ENCODE results near the gene ASB5. TPM values are rescaled to one million over a fixed set of nuclear protein-coding genes. Genes with fewer than 3 reads are reported as not detected.
A peak's percentile ranks its signal among the peaks of the same experiment; 100 is the strongest.

Gene ASB5
- total RNA-seq, 3 donors from 2014 or later, result 0.75 to 13.2 (median 0.96) TPM

DNA sequence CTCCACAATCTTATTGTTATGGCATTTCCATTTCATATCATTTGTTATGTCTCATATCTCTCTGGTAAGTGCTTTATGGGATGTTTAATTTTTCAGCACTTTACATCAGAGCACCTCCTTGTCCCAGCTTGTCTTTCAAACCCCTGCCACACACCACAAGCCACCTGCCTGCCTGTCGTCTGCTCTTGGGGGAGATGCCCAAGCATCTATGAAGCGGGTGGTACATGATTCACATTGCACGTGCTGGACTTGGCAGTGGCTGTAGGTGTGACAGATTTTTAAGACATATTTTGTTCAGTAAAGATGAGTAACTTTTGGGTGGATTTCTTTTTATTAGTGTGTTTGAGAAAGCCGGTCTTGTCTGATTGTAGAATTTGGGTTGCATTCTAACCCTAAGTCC lies 59.5 kb downstream of the ASB5 start:
- no peaks in the 10 kb centered on the region for H3K36me3 ChIP-seq (ENCODE audit: low read depth)
- TF ChIP-seq, protein P1, sequence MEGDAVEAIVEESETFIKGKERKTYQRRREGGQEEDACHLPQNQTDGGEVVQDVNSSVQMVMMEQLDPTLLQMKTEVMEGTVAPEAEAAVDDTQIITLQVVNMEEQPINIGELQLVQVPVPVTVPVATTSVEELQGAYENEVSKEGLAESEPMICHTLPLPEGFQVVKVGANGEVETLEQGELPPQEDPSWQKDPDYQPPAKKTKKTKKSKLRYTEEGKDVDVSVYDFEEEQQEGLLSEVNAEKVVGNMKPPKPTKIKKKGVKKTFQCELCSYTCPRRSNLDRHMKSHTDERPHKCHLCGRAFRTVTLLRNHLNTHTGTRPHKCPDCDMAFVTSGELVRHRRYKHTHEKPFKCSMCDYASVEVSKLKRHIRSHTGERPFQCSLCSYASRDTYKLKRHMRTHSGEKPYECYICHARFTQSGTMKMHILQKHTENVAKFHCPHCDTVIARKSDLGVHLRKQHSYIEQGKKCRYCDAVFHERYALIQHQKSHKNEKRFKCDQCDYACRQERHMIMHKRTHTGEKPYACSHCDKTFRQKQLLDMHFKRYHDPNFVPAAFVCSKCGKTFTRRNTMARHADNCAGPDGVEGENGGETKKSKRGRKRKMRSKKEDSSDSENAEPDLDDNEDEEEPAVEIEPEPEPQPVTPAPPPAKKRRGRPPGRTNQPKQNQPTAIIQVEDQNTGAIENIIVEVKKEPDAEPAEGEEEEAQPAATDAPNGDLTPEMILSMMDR (IDR thresholded peaks at IDR 0.05), result no peak
- intact Hi-C loops (cut with DNase I, micrococcal nuclease), result no loop called here
- no peaks in the 10 kb centered on the region for H3K4me1 ChIP-seq (ENCODE audit: low read depth)
- ATAC-seq, result no peak
- no peak overlapping the region for H3K4me3 ChIP-seq
- DNase-seq, result no peak
- H3K9me3 ChIP-seq, result no peaks in the 10 kb centered on the region

DNA sequence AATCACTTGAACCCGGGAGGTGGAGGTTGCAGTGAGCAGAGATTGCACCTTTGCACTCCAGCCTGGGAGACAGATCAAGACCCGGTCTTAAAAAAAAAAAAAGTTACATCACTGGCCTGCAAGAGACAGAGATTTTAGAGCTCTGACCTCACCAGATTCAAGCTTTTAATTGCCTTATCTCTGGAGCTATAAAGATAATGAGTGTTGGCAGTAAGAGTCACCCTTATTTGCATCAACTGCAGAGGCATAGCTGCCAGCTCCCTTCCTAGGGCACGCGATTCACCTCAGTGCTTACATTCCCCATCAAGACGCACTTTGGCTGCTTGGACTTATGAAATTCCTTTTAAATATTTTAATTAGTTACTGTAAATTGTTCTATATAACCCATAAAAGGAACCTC lies 61.2 kb downstream of the ASB5 start:
- ATAC-seq, result peak; percentile 78
- DNase-seq, result no peak
- Histone ChIP-seq H3K36me3 (ENCODE audit: low read depth) (no peaks in the 10 kb centered on the region), H3K4me1 (ENCODE audit: low read depth) (no peaks in the 10 kb centered on the region), H3K9me3 (no peaks in the 10 kb centered on the region), H3K4me3 (no peak overlapping the region)
- intact Hi-C loops (cut with DNase I, micrococcal nuclease), result no loop called here
- TF ChIP-seq, protein P1 (IDR thresholded peaks at IDR 0.05), result no peak

DNA sequence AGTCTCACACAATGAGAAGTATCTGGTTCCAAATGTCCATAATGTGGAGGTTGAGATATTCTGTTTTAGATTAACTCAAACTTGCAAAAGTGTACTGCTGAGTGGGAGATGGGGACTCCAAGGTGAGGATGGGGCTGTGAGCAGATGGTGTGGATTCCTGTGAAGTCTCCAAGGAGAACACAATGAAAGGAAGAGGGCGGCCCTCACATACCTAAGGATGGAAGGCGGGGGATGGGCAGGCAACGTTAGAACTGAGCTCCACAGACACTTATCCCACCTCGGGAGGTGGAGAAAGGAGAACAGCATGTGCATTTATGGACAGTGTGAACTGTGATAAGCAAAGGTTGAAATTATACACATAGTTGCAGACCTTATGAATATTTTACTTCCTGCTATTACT lies 63.7 kb downstream of the ASB5 start:
- TF ChIP-seq, protein P1 (IDR thresholded peaks at IDR 0.05), result no peak

DNA sequence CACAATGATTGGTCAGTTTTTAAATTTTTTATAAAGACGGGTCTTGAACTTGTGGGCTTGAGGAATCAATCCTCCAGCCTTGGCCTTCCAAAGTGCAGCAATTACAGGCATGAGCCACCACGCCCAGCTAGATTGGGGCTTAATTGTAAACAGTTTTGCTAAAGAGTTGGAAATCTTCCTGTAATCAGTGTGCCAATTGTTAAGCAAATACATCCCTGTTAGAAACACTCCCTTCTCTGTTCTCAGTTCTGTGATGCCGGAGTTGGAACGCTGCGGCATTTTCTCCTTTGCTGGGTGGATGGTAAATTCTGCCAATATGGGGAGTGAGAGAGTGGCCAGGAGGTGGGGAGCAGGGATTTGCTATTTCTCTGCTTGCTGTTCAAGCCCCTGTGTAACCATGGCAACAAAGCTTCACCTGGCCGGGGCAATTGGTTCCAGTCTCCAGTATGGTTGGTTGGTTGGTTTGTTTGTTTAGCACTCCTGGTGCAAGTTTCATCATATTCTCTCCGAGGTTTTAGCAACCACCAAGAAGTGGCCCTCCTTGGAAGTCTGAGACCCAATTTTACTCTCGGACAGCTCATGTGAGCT lies 70.6 kb downstream of the ASB5 start:
- no peaks in the 10 kb centered on the region for H3K36me3 ChIP-seq (ENCODE audit: low read depth)
- DNase-seq, result peak in 1 of 3 donors; percentile 38
- H3K4me1 ChIP-seq (ENCODE audit: low read depth), result no peaks in the 10 kb centered on the region
- TF ChIP-seq, protein P1 (IDR thresholded peaks at IDR 0.05), result no peak
- H3K9me3 ChIP-seq, result no peaks in the 10 kb centered on the region
- intact Hi-C loops (cut with DNase I, micrococcal nuclease), result no loop called here
- peak; percentile 18 for ATAC-seq
- H3K4me3 ChIP-seq, result no peak overlapping the region

More for the DNA sequence above, 63.7 kb downstream of the ASB5 start:
- ATAC-seq, result no peak
- no peak for DNase-seq
- Histone ChIP-seq H3K9me3 (no peaks in the 10 kb centered on the region), H3K36me3 (ENCODE audit: low read depth) (no peaks in the 10 kb centered on the region), H3K4me1 (ENCODE audit: low read depth) (no peaks in the 10 kb centered on the region), H3K4me3 (no peak overlapping the region)
- intact Hi-C loops (cut with DNase I, micrococcal nuclease), result no loop called here

DNA sequence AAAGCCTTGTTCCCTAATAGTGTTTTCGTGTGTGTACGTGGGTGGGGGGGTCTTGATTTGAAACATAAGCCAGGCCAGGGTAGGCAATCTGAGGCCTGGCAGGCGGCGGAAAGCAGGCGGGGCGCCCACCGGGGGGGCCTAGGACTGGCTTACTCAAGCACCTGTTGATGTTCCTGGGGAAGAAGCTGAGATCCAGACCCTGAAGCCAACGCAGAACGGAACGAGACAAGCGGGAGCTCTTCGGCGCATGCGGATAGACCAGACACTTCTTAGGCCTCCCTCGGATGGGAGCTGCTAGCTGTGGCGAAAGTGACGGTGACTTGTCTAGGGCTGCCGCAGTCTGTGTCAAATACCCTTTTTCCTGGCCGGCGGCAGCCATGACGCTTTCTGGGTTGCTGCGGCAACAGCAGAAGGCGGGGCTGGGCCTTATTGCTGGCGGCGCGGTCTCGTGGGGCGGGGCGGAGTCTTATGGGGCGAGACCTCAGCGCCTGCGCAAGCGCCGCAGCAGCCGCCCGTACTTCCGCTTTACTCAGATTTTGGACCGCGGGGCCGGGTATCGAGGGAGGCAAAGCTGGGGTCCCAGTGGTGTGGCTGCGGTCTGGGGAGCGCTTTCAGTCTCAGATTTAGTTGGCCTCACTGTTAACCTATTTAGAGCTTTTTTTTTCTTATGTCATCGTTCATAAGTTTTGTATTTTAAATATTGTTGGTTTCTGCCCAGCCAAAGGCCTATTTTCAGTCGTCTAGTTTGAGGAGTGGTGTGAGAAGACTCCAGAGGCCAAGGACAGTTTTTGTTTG lies 73.6 kb downstream of the ASB5 start, which contains the start of gene SPATA4:
TSS of gene SPATA4 (minus strand) at position 402 of the 795 bp plus-strand sequence. CDS start at position 379, 23 bp downstream.
- intact Hi-C loops (cut with DNase I, micrococcal nuclease), result no loop called here
- DNase-seq (peak; percentile 96), ATAC-seq (peak; percentile 100)
- H3K4me1 ChIP-seq (ENCODE audit: low read depth), result no peaks in the 10 kb centered on the region
- no peaks in the 10 kb centered on the region for H3K36me3 ChIP-seq (ENCODE audit: low read depth)
- TF ChIP-seq, protein P1 (IDR thresholded peaks at IDR 0.05), result no peak
- H3K9me3 ChIP-seq, result no peaks in the 10 kb centered on the region
- no peak within 1 kb of the TSS for H3K4me3 ChIP-seq
